ENCODE measurements around the gene MSN.
"Not testable (repeated sequence)": the region's sequence is repeated elsewhere in the genome, so short reads cannot be mapped to it uniquely, and the experiment has no call there.

Gene MSN

DNA sequence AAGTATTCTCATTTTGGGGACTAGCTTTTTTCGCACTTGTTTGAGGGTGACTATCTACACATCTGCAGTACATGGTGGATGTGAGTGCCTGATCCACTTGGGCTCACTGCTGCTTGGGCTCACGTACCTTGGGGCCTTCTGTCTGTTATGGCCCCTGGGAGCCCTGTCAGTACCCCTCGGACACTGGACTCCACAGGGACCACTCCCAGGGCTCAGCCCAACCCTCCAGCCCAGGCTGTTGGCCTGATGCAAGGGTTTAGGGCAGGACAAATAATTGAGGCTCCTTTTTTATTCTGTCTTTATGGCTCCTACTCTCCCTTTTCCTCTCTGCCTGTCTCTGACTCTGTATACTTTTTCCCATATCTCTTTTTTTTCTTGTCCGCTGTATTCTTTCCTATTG is 32.7 kb upstream of the MSN start:
- H3K4me2 ChIP-seq (ENCODE audit: low read length): no peak overlapping the region
- no peaks in the 10 kb centered on the region for H3K9me2 ChIP-seq (replicated peaks; ENCODE audit: control insufficient read depth, low read length)
- H3K27me3 ChIP-seq (ENCODE audit: control insufficient read depth, low read length): no peaks in the 10 kb centered on the region
- H3K27ac ChIP-seq (ENCODE audit: low read depth, low read length): no peak overlapping the region
- H3K79me2 ChIP-seq (ENCODE audit: control insufficient read depth, low read length): no peaks in the 10 kb centered on the region
- no peaks in the 10 kb centered on the region for H3F3A ChIP-seq (ENCODE audit: control insufficient read depth, insufficient read depth)
- H3K4me1 ChIP-seq (ENCODE audit: control insufficient read depth, low read length): no peaks in the 10 kb centered on the region
- no peaks in the 10 kb centered on the region for H3K36me3 ChIP-seq (ENCODE audit: control insufficient read depth, low read length)
- TF ChIP-seq, protein P1, sequence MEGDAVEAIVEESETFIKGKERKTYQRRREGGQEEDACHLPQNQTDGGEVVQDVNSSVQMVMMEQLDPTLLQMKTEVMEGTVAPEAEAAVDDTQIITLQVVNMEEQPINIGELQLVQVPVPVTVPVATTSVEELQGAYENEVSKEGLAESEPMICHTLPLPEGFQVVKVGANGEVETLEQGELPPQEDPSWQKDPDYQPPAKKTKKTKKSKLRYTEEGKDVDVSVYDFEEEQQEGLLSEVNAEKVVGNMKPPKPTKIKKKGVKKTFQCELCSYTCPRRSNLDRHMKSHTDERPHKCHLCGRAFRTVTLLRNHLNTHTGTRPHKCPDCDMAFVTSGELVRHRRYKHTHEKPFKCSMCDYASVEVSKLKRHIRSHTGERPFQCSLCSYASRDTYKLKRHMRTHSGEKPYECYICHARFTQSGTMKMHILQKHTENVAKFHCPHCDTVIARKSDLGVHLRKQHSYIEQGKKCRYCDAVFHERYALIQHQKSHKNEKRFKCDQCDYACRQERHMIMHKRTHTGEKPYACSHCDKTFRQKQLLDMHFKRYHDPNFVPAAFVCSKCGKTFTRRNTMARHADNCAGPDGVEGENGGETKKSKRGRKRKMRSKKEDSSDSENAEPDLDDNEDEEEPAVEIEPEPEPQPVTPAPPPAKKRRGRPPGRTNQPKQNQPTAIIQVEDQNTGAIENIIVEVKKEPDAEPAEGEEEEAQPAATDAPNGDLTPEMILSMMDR (IDR thresholded peaks at IDR 0.05; ENCODE audit: low read depth, low read length, poor library complexity, severe bottlenecking): no peak
- TF ChIP-seq EZH2phosphoT487 (IDR thresholded peaks at IDR 0.05; ENCODE audit: borderline replicate concordance, low read length): no peak
- H3K4me3 ChIP-seq (ENCODE audit: low read length): no peak overlapping the region
- H3K9me3 ChIP-seq (ENCODE audit: control insufficient read depth, insufficient read depth, low read length): no peaks in the 10 kb centered on the region
- no peaks in the 10 kb centered on the region for H4K20me1 ChIP-seq (ENCODE audit: control insufficient read depth, insufficient read depth, low read depth, low read length)

DNA sequence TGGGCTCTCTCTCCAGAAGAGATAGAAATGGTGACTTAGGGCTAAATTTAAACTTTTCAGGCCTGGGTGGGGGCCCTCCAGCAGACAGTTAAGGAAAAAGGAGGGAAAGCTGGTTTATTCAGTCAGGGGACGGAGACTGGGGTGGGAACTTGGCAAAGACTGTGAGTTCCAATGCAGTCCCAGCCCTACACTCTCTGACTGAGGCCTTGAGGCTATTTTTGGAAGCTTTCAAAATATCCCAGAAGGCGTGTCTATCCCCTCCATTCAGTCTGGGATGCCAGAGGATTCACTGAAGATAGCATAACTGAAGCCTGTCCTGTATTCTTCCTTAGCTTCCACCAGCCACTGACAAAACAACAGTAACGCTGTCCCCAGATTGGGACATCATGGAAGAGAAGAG is 32.1 kb upstream of the MSN start:
- no peaks in the 10 kb centered on the region for H3K9me2 ChIP-seq (replicated peaks; ENCODE audit: control insufficient read depth, low read length)
- H3K36me3 ChIP-seq (ENCODE audit: control insufficient read depth, low read length): no peaks in the 10 kb centered on the region
- no peaks in the 10 kb centered on the region for H4K20me1 ChIP-seq (ENCODE audit: control insufficient read depth, insufficient read depth, low read depth, low read length)
- TF ChIP-seq, protein P1 (IDR thresholded peaks at IDR 0.05; ENCODE audit: low read depth, low read length, poor library complexity, severe bottlenecking): no peak
- no peak for TF ChIP-seq EZH2phosphoT487 (IDR thresholded peaks at IDR 0.05; ENCODE audit: borderline replicate concordance, low read length)
- no peak overlapping the region for H3K4me3 ChIP-seq (ENCODE audit: low read length)
- H3K4me2 ChIP-seq (ENCODE audit: low read length): no peak overlapping the region
- no peaks in the 10 kb centered on the region for H3K9me3 ChIP-seq (ENCODE audit: control insufficient read depth, insufficient read depth, low read length)
- H3K79me2 ChIP-seq (ENCODE audit: control insufficient read depth, low read length): no peaks in the 10 kb centered on the region
- no peaks in the 10 kb centered on the region for H3K27me3 ChIP-seq (ENCODE audit: control insufficient read depth, low read length)
- H3K4me1 ChIP-seq (ENCODE audit: control insufficient read depth, low read length): no peaks in the 10 kb centered on the region
- H3K27ac ChIP-seq (ENCODE audit: low read depth, low read length): no peak overlapping the region
- H3F3A ChIP-seq (ENCODE audit: control insufficient read depth, insufficient read depth): no peaks in the 10 kb centered on the region

DNA sequence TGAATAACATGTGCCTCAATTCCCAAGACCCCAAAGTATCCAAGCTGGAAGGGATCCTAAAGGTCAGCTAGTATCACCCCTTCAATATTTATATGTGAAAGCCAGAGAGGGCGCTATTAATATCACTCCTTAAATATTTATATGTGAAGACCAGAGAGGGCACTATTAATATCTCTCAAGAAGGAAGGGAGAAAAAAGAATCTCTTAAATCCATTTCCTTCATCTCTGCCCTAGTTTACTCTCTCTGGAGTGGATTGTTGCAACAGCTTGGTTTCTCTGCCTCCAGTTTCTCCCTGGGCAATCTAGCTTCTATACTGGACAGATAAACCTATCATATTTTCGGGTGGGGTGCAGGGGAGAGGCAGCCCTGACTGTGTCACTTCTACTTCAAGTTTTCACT is 31.6 kb upstream of the MSN start:
- Histone ChIP-seq H3K9me3 (ENCODE audit: control insufficient read depth, insufficient read depth, low read length) (no peaks in the 10 kb centered on the region), H3K9me2 (replicated peaks; ENCODE audit: control insufficient read depth, low read length) (no peaks in the 10 kb centered on the region), H3K36me3 (ENCODE audit: control insufficient read depth, low read length) (no peaks in the 10 kb centered on the region), H3K79me2 (ENCODE audit: control insufficient read depth, low read length) (no peaks in the 10 kb centered on the region), H3K27me3 (ENCODE audit: control insufficient read depth, low read length) (no peaks in the 10 kb centered on the region), H3F3A (ENCODE audit: control insufficient read depth, insufficient read depth) (no peaks in the 10 kb centered on the region), H3K27ac (ENCODE audit: low read depth, low read length) (no peak overlapping the region), H3K4me3 (ENCODE audit: low read length) (no peak overlapping the region), H3K4me2 (ENCODE audit: low read length) (no peak overlapping the region), H4K20me1 (ENCODE audit: control insufficient read depth, insufficient read depth, low read depth, low read length) (no peaks in the 10 kb centered on the region), H3K4me1 (ENCODE audit: control insufficient read depth, low read length) (no peaks in the 10 kb centered on the region)
- TF ChIP-seq, protein P1 (IDR thresholded peaks at IDR 0.05; ENCODE audit: low read depth, low read length, poor library complexity, severe bottlenecking): no peak
- no peak for TF ChIP-seq EZH2phosphoT487 (IDR thresholded peaks at IDR 0.05; ENCODE audit: borderline replicate concordance, low read length)

DNA sequence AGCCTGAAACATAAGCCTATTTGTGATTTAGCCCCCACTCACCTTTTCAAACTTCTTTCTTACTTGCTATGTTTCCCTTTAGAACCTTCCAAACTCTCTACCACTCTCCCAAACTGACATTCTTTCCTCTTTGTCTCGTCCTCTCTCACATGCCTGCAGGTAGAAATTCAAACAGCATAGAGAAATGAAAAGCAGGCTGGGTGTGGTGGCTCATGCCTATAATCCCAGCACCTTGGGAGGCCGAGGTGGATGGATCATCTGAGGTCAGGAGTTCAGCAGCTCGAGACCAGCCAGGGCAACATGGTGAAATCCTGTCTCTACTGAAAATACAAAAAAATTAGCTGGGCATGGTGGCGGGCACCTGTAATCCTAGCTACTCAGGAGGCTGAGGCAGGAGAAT is 31.2 kb upstream of the MSN start:
- H3K4me2 ChIP-seq (ENCODE audit: low read length); H3F3A ChIP-seq (ENCODE audit: control insufficient read depth, insufficient read depth); H3K27me3 ChIP-seq (ENCODE audit: control insufficient read depth, low read length): not testable (repeated sequence)

More for the DNA sequence above, 31.2 kb upstream of the MSN start:
- H3K36me3 ChIP-seq (ENCODE audit: control insufficient read depth, low read length); H3K27ac ChIP-seq (ENCODE audit: low read depth, low read length); H3K4me1 ChIP-seq (ENCODE audit: control insufficient read depth, low read length); H4K20me1 ChIP-seq (ENCODE audit: control insufficient read depth, insufficient read depth, low read depth, low read length); H3K9me3 ChIP-seq (ENCODE audit: control insufficient read depth, insufficient read depth, low read length); H3K9me2 ChIP-seq (replicated peaks; ENCODE audit: control insufficient read depth, low read length); H3K4me3 ChIP-seq (ENCODE audit: low read length); H3K79me2 ChIP-seq (ENCODE audit: control insufficient read depth, low read length): not testable (repeated sequence)

All from DOHH2 (cell line).